Spleen (tissue), 11 donors: ENCODE measurements around the gene NEFH. TPM values are rescaled to one million over a fixed set of nuclear protein-coding genes. Genes with fewer than 3 reads are reported as not detected.

Experiments
- DNase-seq: peaks from one replicate; pipeline ENCODE4 v3.0.0-alpha.2; 2020
- H3K27ac ChIP-seq, 8 donors: fragments of 200-600 bp; sonication (generic) in 7 of 8; 1 replicate in 4 of 8; 2 replicates in 4 of 8; pipeline versions ENCODE4 v1.5.0 to v1.8.0; 2016 to 2021; ENCODE audit warnings: inconsistent platforms in 4 of 8, mild to moderate bottlenecking in 4 of 8, moderate library complexity in 1 of 8
- H3K27me3 ChIP-seq, 7 donors: fragments of 200-600 bp; sonication (generic) in 6 of 7; replicated peaks in 1 of 7; 1 replicate in 4 of 7; 2 replicates in 3 of 7; pipeline versions ENCODE4 v1.5.0 to v1.8.0; 2016 to 2021; ENCODE audit warnings: inconsistent platforms in 3 of 7, mild to moderate bottlenecking in 1 of 7
- H3K36me3 ChIP-seq, 6 donors: fragments of 200-600 bp; sonication (generic) in 5 of 6; 1 replicate in 4 of 6; 2 replicates in 2 of 6; pipeline versions ENCODE4 v1.5.0 to v1.8.0; 2016 to 2021; ENCODE audit warnings: inconsistent platforms in 2 of 6
- H3K4me1 ChIP-seq, 6 donors: fragments of 200-600 bp; sonication (generic) in 5 of 6; 1 replicate in 3 of 6; 2 replicates in 3 of 6; pipeline versions ENCODE4 v1.5.0 to v1.8.0; 2016 to 2021; ENCODE audit warnings: inconsistent platforms in 3 of 6
- H3K4me3 ChIP-seq, 8 donors: fragments of 200-600 bp; sonication (generic) in 7 of 8; 1 replicate in 4 of 8; 2 replicates in 4 of 8; pipeline versions ENCODE4 v1.5.0 to v1.8.0; 2016 to 2021; ENCODE audit warnings: inconsistent platforms in 4 of 8, mild to moderate bottlenecking in 4 of 8, moderate library complexity in 2 of 8
- H3K9me3 ChIP-seq, 8 donors: fragments of 200-600 bp; sonication (generic) in 7 of 8; 1 replicate in 4 of 8; 2 replicates in 4 of 8; pipeline versions ENCODE4 v1.5.0 to v1.8.0; 2016 to 2021; ENCODE audit warnings: inconsistent platforms in 4 of 8
- POLR2A ChIP-seq, 3 donors: fragments of 450-650 bp; IDR thresholded peaks; one replicate each; pipeline ENCODE4 v1.5.1; 2017; ENCODE audit warnings: antibody characterized with exemption in 3 of 3, mild to moderate bottlenecking in 1 of 3
- POLR2AphosphoS5 ChIP-seq, 3 donors: sonication (generic); formaldehyde crosslinking; IDR thresholded peaks; one replicate each; pipeline ENCODE4 v1.5.1; 2017; ENCODE audit warnings: antibody characterized with exemption in 3 of 3
- WGBS, 5 donors: extraction: QIAGEN DNeasy Blood & Tissue Kit in 3 of 5; methylation state at CpG; one replicate each; pipeline versions ENCODE4 v1.1.5 to v1.1.7; 2013 to 2018; 5-methylcytosine and 5-hydroxymethylcytosine counted together
- intact Hi-C: fragments of 100-400 bp; cut with DNase I; formaldehyde crosslinking; loops from one replicate; pipeline ENCODE4 v1.15.0; 2023; ENCODE audit warnings: low total_unique reads
- polyA plus RNA-seq, 3 donors: library from polyadenylated mRNA; stranded (reverse); fragments of 200-250 nt; gene quantifications; one replicate each; pipeline ENCODE4 v1.2.1, GENCODE V29; 2013
- total RNA-seq, 7 donors: library from RNA; depleted of rRNA in 3 of 7; stranded (reverse); fragments of >200 nt in 3 of 7; fragmentation: NEBNext Ultra II Directional in 4 of 7; extraction: Animal tissue kit (Norgen Biotek cat#: 25700) in 4 of 7; gene quantifications; one replicate each; pipeline versions ENCODE4 v1.1.0 to v1.2.1, GENCODE V29; 2016 to 2021
- TF ChIP-seq, protein P1 (sequence below), 11 experiments: fragments of 200-600 bp in 7 of 11; fragments of 450-650 bp in 4 of 11; sonication (generic) in 4 of 11; IDR thresholded peaks in 8 of 11; conservative IDR thresholded peaks in 3 of 11; 1 replicate in 7 of 11; 2 replicates in 4 of 11; pipeline versions ENCODE4 v1.4.0 to v1.8.0; 2016 to 2021; ENCODE audit warnings: antibody characterized with exemption in 11 of 11, inconsistent platforms in 4 of 11, mild to moderate bottlenecking in 1 of 11
- donor health status: healthy with polysubstance abuse.
- donor health status: DM: no; HTN: no; CAD: no; lungs with moderate emphysema.
- donor health status: DM: no; HTN: no; CAD: no.
- donor health status: Bipolar disorder and iron deficiency.
- donor health status: healthy.
- donor health status: DM: no; HTN: no; CAD: no.
- donor health status: DM: yes; HTN: yes; CAD: no.

NEFH gene
- total and polyA plus RNA-seq, 10 donors, result 0.50 to 1.7 (median 1.2) TPM

DNA sequence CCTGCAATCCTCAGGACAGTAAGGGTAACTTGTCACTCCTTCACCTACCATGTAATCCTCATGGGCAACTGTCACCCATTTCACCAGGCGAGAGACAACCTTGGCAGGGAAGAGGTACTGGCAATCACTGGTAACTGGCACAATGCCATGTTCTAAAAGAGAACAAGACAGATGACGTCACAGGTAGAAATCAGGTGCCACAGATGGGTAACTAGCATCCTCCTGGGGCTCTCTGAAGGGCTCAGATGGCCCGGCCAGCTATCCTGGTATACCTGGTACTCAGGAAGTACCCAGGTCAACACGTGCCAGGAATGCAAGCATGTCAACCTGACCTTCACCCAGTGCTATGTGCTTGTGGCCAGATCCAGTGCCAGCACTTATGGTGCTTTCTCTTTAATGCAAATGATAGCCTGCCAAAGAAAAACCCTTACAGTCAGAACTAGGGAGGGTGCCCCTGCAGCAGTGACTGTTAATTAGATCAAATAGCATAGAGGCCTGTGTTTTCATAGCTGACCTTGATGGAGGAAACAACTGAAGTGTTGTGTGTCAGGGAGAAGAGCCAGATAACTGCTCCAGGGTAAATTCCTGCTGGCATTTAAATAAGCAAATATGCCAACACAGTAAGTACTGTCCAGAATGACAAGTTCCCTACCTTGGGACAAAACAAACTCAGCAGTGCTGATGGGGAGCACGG lies 37.3 kb downstream of the NEFH start:
- peak; percentile 44 for DNase-seq
- intact Hi-C loops, result no loop called here
- no peak overlapping the region for H3K4me3 ChIP-seq
- no peak for TF ChIP-seq POLR2AphosphoS5 (IDR thresholded peaks at IDR 0.05)
- TF ChIP-seq, protein P1, sequence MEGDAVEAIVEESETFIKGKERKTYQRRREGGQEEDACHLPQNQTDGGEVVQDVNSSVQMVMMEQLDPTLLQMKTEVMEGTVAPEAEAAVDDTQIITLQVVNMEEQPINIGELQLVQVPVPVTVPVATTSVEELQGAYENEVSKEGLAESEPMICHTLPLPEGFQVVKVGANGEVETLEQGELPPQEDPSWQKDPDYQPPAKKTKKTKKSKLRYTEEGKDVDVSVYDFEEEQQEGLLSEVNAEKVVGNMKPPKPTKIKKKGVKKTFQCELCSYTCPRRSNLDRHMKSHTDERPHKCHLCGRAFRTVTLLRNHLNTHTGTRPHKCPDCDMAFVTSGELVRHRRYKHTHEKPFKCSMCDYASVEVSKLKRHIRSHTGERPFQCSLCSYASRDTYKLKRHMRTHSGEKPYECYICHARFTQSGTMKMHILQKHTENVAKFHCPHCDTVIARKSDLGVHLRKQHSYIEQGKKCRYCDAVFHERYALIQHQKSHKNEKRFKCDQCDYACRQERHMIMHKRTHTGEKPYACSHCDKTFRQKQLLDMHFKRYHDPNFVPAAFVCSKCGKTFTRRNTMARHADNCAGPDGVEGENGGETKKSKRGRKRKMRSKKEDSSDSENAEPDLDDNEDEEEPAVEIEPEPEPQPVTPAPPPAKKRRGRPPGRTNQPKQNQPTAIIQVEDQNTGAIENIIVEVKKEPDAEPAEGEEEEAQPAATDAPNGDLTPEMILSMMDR (IDR thresholded peaks at IDR 0.05 in 8 of 11, conservative IDR thresholded peaks at IDR 0.05 in 3 of 11), result no peak
- TF ChIP-seq POLR2A (IDR thresholded peaks at IDR 0.05), result no peak
- H3K9me3 ChIP-seq, result no peaks in the 10 kb centered on the region
- peaks cover 5 to 100% (median 89%) of the 10 kb centered on the region in 6 donors for H3K36me3 ChIP-seq
- H3K4me1 ChIP-seq, result no peaks in the 10 kb centered on the region
- H3K27ac ChIP-seq, result no peak overlapping the region
- H3K27me3 ChIP-seq, result no peaks in the 10 kb centered on the region
- 70 to 86% (median 77%) methylated on average over 4 to 5 of the region's 5 CpGs for WGBS, 5 donors

DNA sequence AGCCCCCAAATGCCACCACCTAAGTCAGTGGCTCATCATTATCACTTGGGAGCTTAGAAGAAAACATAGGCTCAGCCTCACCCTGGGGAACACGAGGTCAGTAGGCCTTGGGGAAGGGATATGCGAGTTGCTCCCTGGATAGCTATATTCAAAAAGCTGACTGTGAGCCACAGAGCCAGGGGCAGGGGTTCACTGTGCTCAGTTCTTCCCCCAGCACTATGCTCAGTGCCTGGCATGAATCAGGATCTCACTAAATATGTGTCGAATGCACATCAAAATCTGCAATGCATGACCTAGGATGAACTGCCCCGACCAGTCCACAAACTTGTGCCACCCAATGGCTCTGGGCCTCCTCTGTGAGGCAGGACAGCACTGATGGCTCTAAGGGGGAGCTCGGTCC lies 38.4 kb downstream of the NEFH start:
- Histone ChIP-seq H3K4me3 (no peak overlapping the region), H3K27ac (no peak overlapping the region), H3K36me3 (peaks cover 5 to 100% (median 89%) of the 10 kb centered on the region in 6 donors), H3K9me3 (no peaks in the 10 kb centered on the region), H3K4me1 (no peaks in the 10 kb centered on the region), H3K27me3 (no peaks in the 10 kb centered on the region)
- intact Hi-C loops, result no loop called here
- peak; percentile 41 for DNase-seq
- TF ChIP-seq POLR2A (IDR thresholded peaks at IDR 0.05) (no peak), POLR2AphosphoS5 (IDR thresholded peaks at IDR 0.05) (no peak)
- TF ChIP-seq, protein P1 (IDR thresholded peaks at IDR 0.05 in 8 of 11, conservative IDR thresholded peaks at IDR 0.05 in 3 of 11), result no peak
- WGBS, 5 donors, result 93 to 98% (median 97%) methylated on average over 4 to 5 of the region's 5 CpGs

DNA sequence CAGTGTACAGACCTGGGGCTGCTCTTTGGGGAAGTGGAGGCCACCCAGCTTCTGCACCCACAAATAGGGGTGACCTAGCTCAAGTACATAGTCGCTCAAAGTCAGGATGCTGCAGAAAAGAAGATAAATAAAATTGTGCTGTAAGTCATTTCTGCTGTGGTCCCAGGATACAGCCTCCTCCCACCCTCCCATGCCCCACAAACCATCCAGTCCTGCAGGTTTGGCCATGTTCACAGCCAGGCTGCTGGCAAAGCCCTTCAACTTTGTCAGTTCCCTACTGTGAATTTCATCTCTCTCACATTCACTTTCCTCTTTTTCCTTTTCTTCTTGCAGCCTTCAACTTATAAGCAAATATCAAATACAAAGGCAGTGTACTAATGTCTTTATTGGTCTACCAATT lies 40.0 kb downstream of the NEFH start:
- no peak for TF ChIP-seq POLR2AphosphoS5 (IDR thresholded peaks at IDR 0.05)
- TF ChIP-seq POLR2A (IDR thresholded peaks at IDR 0.05), result no peak
- TF ChIP-seq, protein P1 (IDR thresholded peaks at IDR 0.05 in 8 of 11, conservative IDR thresholded peaks at IDR 0.05 in 3 of 11), result no peak
- DNase-seq, result no peak
- no peaks in the 10 kb centered on the region for H3K4me1 ChIP-seq
- 92 to 100% (median 95%) methylated on average over 1 of the region's 1 CpG for WGBS, 5 donors
- H3K27me3 ChIP-seq, result no peaks in the 10 kb centered on the region
- peaks cover 5 to 100% (median 93%) of the 10 kb centered on the region in 6 donors for H3K36me3 ChIP-seq
- H3K9me3 ChIP-seq, result no peaks in the 10 kb centered on the region
- intact Hi-C loops, result loop anchor here (10.0 kb wide), 1 partner anchor 125 kb away; no protein-coding TSS in a partner anchor
- no peak overlapping the region for H3K27ac ChIP-seq
- H3K4me3 ChIP-seq, result no peak overlapping the region

DNA sequence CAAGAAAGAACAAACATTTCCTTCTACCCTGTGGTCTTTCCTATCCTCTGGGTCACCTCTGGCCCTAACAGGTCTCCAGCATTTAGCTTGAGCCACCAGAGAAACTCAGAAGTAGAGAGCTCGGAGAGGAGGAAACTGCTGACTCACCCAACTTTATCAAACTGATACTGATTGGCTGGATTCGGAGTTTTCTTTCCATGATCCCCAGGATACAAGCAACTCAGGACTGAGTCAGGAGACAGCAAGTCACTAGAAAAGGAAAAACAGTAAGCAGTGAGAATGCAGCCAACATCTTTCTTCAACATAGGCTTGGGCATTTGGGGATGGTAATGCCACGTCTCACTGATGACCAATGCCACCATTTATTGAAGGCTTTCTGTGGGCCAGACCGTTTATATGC lies 40.8 kb downstream of the NEFH start:
- H3K4me1 ChIP-seq, result no peaks in the 10 kb centered on the region
- no peaks in the 10 kb centered on the region for H3K27me3 ChIP-seq
- H3K27ac ChIP-seq, result no peak overlapping the region
- peaks cover 5 to 100% (median 93%) of the 10 kb centered on the region in 6 donors for H3K36me3 ChIP-seq
- TF ChIP-seq POLR2AphosphoS5 (IDR thresholded peaks at IDR 0.05), result no peak
- TF ChIP-seq POLR2A (IDR thresholded peaks at IDR 0.05), result no peak
- TF ChIP-seq, protein P1 (IDR thresholded peaks at IDR 0.05 in 8 of 11, conservative IDR thresholded peaks at IDR 0.05 in 3 of 11), result no peak
- 82 to 96% (median 89%) methylated on average over 4 of the region's 4 CpGs for WGBS, 5 donors
- H3K9me3 ChIP-seq, result no peaks in the 10 kb centered on the region
- intact Hi-C loops, result loop anchor here (10.0 kb wide), 1 partner anchor 126 kb away; no protein-coding TSS in a partner anchor
- H3K4me3 ChIP-seq, result no peak overlapping the region
- no peak for DNase-seq
